ENCODE data around the gene TIGD2. TPM values are rescaled to one million over a fixed set of nuclear protein-coding genes. Genes with fewer than 3 reads are reported as not detected.

TIGD2 gene
- total and polyA plus RNA-seq, 8 donors = 2.3 to 11.9 (median 3.0) TPM; not detected in 1

GRCh38 chr4:89077761-89078160, 33.6 kb upstream of the TIGD2 start:
- intact Hi-C loops (cut with DNase I; ENCODE audit: low total_unique reads) = no loop called here
- Histone ChIP-seq H3K36me3 (no peaks in the 10 kb centered on the region), H3K4me1 (no peaks in the 10 kb centered on the region), H3K9me3 (peaks cover 0 to 18% (median 7%) of the 10 kb centered on the region in 4 donors), H3K4me3 (no peak overlapping the region), H3K27ac (no peak overlapping the region), H3K27me3 (no peaks in the 10 kb centered on the region)
- no peak for DNase-seq
- no peak for TF ChIP-seq CTCF (IDR thresholded peaks at IDR 0.05)
- no peak for TF ChIP-seq POLR2A (IDR thresholded peaks at IDR 0.05)
- no peak for TF ChIP-seq EP300 (IDR thresholded peaks at IDR 0.05)
- TF ChIP-seq POLR2AphosphoS5 (IDR thresholded peaks at IDR 0.05) = no peak

DNA sequence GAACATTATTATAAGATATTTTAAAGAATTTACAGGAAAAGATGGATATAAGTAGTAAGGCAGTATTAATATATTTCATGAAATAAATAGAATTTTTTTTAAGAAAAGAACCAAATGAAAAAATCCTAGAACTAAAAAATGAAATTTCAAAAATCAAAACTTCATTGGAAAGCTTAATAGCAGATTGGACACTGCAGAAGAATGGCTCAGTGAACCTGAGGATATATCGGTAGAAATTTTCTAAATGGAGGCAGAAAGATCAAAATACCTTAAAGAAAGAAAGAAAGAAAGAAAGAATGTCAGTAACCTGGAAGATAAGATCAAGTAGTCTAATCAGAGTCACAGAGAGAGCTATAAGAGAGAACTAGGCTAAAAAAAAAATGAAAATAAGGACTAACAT, 33.0 kb upstream of the TIGD2 start:
- DNase-seq = no peak
- H3K36me3 ChIP-seq = no peaks in the 10 kb centered on the region
- peaks cover 0 to 18% (median 7%) of the 10 kb centered on the region in 4 donors for H3K9me3 ChIP-seq
- H3K4me3 ChIP-seq = no peak overlapping the region
- TF ChIP-seq POLR2A (IDR thresholded peaks at IDR 0.05) (no peak), POLR2AphosphoS5 (IDR thresholded peaks at IDR 0.05) (no peak), EP300 (IDR thresholded peaks at IDR 0.05) (no peak), CTCF (IDR thresholded peaks at IDR 0.05) (no peak)
- no peak overlapping the region for H3K27ac ChIP-seq
- H3K4me1 ChIP-seq = no peaks in the 10 kb centered on the region
- WGBS, 5 donors = 94 to 97% (median 96%) methylated on average over 1 of the region's 1 CpG
- intact Hi-C loops (cut with DNase I; ENCODE audit: low total_unique reads) = no loop called here
- no peaks in the 10 kb centered on the region for H3K27me3 ChIP-seq

DNA sequence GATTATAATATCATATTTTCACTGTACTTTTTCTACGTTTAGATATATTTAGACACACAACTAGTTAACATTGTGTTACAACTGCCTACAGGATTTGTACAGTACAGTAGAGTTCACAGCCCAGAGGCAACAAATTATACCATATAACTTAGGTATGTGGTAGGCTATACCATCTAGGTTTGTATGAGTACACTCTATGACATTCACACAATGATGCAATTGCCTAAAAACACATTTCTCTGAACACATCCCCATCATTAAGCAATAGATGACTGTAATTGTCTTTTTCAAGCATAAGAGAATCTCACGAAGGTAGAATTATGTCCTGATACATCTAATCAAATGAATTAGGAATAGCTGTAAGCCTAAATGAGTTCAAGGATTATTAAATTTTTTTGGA, 12.3 kb upstream of the TIGD2 start:
- Histone ChIP-seq H3K36me3 (no peaks in the 10 kb centered on the region), H3K9me3 (no peaks in the 10 kb centered on the region), H3K4me1 (no peaks in the 10 kb centered on the region), H3K27me3 (no peaks in the 10 kb centered on the region), H3K4me3 (no peak overlapping the region), H3K27ac (no peak overlapping the region)
- DNase-seq = no peak
- intact Hi-C loops (cut with DNase I; ENCODE audit: low total_unique reads) = no loop called here
- TF ChIP-seq EP300 (IDR thresholded peaks at IDR 0.05) = no peak
- TF ChIP-seq POLR2AphosphoS5 (IDR thresholded peaks at IDR 0.05) = no peak
- TF ChIP-seq POLR2A (IDR thresholded peaks at IDR 0.05) = no peak
- no peak for TF ChIP-seq CTCF (IDR thresholded peaks at IDR 0.05)
- 86 to 92% (median 87%) methylated on average over 2 of the region's 2 CpGs for WGBS, 5 donors

- 91 to 100% (median 98%) methylated on average over 1 of the region's 1 CpG for WGBS, 5 donors
- Histone ChIP-seq H3K27ac (no peak overlapping the region), H3K9me3 (no peaks in the 10 kb centered on the region), H3K4me3 (no peak overlapping the region), H3K27me3 (no peaks in the 10 kb centered on the region), H3K36me3 (no peaks in the 10 kb centered on the region), H3K4me1 (no peaks in the 10 kb centered on the region)
- intact Hi-C loops (cut with DNase I; ENCODE audit: low total_unique reads) = no loop called here
- DNase-seq = no peak
- TF ChIP-seq CTCF (IDR thresholded peaks at IDR 0.05) = no peak
- no peak for TF ChIP-seq POLR2AphosphoS5 (IDR thresholded peaks at IDR 0.05)
- no peak for TF ChIP-seq POLR2A (IDR thresholded peaks at IDR 0.05)
- TF ChIP-seq EP300 (IDR thresholded peaks at IDR 0.05) = no peak
These were observed 11.9 kb upstream of the TIGD2 start for GRCh38 chr4:89099471-89099870.
